Fibroblast of lung (primary cell): Measurements from ENCODE around the gene TOM1.

Experiments used
- CTCF ChIP-seq, 2 donors: IDR thresholded peaks in 1 of 2; conservative IDR thresholded peaks in 1 of 2; 1 replicate in 1 of 2; 2 replicates in 1 of 2; pipeline ENCODE4 v1.5.1; 2011 to 2012; ENCODE audit warnings: low read length in 2 of 2, control low read depth in 1 of 2, inconsistent platforms in 1 of 2, low read depth in 1 of 2, mild to moderate bottlenecking in 1 of 2
- EZH2 ChIP-seq: IDR thresholded peaks from 2 replicates; pipeline ENCODE4 v1.5.1; 2012; ENCODE audit warnings: low read length, control low read depth, mild to moderate bottlenecking; ENCODE audit errors: missing control alignments

- no peak for TF ChIP-seq CTCF (conservative IDR thresholded peaks at IDR 0.05 in 1 of 2, IDR thresholded peaks at IDR 0.05 in 1 of 2; ENCODE audit: low read depth in 1 of 2, low read length in 2 of 2)
- TF ChIP-seq EZH2: no peak
Observed at GRCh38 chr22:35299217-35299672, 449 bp upstream of the TOM1 start.
